ENCODE results near the gene KLK13.

Gene KLK13

DNA sequence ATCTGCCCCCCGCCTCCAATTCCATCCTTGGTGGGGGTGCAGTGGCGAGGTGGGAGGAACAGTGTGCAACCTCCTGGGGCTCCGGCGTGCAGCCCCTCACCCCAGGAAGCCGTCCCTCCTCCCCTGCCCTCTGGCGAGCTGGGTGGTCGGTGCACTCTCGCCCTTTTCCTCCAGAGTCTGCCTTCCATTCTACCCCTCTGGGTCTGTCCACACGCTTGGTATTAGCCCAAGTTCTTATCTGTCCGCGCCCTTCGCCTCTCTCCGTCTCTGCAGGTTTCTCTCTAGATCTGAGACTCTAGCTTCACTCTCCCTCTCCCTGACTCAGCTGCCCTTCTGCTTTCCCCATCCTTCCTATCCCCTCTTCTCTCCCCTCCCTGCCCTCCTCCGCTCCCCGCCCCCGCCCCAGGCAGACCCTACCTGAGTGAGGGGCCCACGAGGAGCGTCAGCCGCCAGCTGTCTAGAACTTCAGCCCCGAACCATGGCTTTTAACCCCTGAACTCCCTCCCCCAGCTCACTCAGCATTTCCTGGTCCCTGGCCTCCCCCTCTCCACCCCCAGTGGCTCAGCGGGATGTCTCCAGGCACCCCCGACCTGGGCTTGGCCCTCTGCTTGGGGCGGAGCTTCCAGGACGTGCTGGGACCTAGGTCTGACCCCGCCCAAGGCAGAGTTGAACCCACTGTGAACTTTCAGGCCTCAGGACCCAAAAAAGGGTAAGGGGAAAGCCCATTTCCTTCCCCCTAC, 499 bp upstream of the KLK13 start:
- Histone ChIP-seq H3K27ac (ENCODE audit: poor library complexity, severe bottlenecking) (no peak overlapping the region), H3K27me3 (ENCODE audit: insufficient read depth, poor library complexity, severe bottlenecking) (no peaks in the 10 kb centered on the region), H3K36me3 (ENCODE audit: low read depth) (no peaks in the 10 kb centered on the region), H3K4me3 (ENCODE audit: severe bottlenecking) (no peak overlapping the region), H3K4me1 (ENCODE audit: insufficient read depth, poor library complexity, severe bottlenecking) (no peaks in the 10 kb centered on the region), H3K9me3 (ENCODE audit: severe bottlenecking) (no peaks in the 10 kb centered on the region)
- no peak for DNase-seq (ENCODE audit: low spot score)
- TF ChIP-seq, protein P1, sequence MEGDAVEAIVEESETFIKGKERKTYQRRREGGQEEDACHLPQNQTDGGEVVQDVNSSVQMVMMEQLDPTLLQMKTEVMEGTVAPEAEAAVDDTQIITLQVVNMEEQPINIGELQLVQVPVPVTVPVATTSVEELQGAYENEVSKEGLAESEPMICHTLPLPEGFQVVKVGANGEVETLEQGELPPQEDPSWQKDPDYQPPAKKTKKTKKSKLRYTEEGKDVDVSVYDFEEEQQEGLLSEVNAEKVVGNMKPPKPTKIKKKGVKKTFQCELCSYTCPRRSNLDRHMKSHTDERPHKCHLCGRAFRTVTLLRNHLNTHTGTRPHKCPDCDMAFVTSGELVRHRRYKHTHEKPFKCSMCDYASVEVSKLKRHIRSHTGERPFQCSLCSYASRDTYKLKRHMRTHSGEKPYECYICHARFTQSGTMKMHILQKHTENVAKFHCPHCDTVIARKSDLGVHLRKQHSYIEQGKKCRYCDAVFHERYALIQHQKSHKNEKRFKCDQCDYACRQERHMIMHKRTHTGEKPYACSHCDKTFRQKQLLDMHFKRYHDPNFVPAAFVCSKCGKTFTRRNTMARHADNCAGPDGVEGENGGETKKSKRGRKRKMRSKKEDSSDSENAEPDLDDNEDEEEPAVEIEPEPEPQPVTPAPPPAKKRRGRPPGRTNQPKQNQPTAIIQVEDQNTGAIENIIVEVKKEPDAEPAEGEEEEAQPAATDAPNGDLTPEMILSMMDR (IDR thresholded peaks at IDR 0.05; ENCODE audit: poor library complexity, severe bottlenecking), result no peak
- no peak for ATAC-seq (ENCODE audit: low read depth)

DNA sequence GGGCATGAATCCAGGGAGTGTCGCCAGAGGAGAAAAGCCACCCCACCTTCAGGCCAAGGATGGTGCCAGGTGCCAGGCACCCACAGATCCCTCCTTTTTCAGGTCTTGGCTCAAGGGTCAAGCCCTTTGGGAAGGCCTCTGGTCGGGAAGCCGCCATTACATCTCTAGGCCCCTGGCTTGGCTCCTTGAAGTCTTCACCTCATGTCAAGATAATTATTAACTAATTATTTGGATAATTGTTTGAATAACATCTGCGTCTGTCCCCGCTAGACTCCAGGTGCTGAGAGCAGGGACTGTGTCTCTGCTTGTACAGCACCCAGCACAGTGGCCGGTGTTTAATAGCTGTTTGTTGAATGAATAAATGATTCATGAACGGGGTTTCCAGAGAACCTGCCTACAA, 1.2 kb downstream of the KLK13 start:
- Histone ChIP-seq H3K9me3 (ENCODE audit: severe bottlenecking) (no peaks in the 10 kb centered on the region), H3K27ac (ENCODE audit: poor library complexity, severe bottlenecking) (no peak overlapping the region), H3K27me3 (ENCODE audit: insufficient read depth, poor library complexity, severe bottlenecking) (no peaks in the 10 kb centered on the region), H3K4me1 (ENCODE audit: insufficient read depth, poor library complexity, severe bottlenecking) (no peaks in the 10 kb centered on the region), H3K4me3 (ENCODE audit: severe bottlenecking) (no peak overlapping the region), H3K36me3 (ENCODE audit: low read depth) (no peaks in the 10 kb centered on the region)
- TF ChIP-seq, protein P1 (IDR thresholded peaks at IDR 0.05; ENCODE audit: poor library complexity, severe bottlenecking), result no peak
- ATAC-seq (ENCODE audit: low read depth) (no peak), DNase-seq (ENCODE audit: low spot score) (no peak)

DNA sequence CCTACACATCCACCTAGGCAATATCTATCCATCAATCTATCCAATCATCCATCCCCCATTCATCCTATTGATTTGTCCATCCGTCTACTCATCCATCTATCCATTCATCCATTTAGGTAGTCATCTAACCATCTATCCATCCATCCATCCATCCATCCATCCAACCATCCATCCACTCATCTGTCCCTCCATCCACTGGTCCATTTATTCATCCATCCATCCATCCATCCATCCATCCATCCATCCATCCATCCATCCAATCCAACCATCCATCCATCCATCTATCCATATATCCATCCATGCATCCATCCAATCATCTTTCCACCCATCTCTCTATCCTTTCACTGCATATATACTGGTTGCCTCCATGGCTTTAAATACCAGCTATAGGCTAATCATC, 3.9 kb downstream of the KLK13 start:
- Histone ChIP-seq H3K4me3 (ENCODE audit: severe bottlenecking) (no peak overlapping the region), H3K9me3 (ENCODE audit: severe bottlenecking) (no peaks in the 10 kb centered on the region), H3K4me1 (ENCODE audit: insufficient read depth, poor library complexity, severe bottlenecking) (no peaks in the 10 kb centered on the region), H3K27me3 (ENCODE audit: insufficient read depth, poor library complexity, severe bottlenecking) (no peaks in the 10 kb centered on the region), H3K36me3 (ENCODE audit: low read depth) (no peaks in the 10 kb centered on the region), H3K27ac (ENCODE audit: poor library complexity, severe bottlenecking) (no peak overlapping the region)
- DNase-seq (ENCODE audit: low spot score) (no peak), ATAC-seq (ENCODE audit: low read depth) (no peak)
- TF ChIP-seq, protein P1 (IDR thresholded peaks at IDR 0.05; ENCODE audit: poor library complexity, severe bottlenecking), result no peak

DNA sequence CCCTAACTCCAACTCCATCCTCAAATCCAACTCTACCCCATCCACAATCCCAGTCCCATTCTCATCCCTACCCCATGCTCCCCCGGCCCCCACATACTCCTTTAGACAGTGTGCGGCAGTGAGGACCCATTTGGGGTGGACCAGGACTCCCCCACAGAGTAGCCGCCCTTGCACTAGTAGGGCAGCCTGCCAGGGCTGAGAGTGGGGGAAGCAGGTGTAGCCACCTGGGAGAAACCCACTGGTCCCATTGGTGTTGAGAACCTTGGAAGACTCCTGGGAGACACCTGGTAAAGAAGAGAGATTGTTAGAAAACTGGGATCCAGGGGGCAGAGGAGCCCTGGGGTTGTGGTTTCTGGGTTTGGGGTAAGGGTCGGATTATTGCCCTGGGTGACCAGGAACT, 4.6 kb downstream of the KLK13 start:
- ATAC-seq (ENCODE audit: low read depth), result no peak
- H3K36me3 ChIP-seq (ENCODE audit: low read depth), result no peaks in the 10 kb centered on the region
- no peak overlapping the region for H3K27ac ChIP-seq (ENCODE audit: poor library complexity, severe bottlenecking)
- no peak overlapping the region for H3K4me3 ChIP-seq (ENCODE audit: severe bottlenecking)
- H3K9me3 ChIP-seq (ENCODE audit: severe bottlenecking), result no peaks in the 10 kb centered on the region
- H3K27me3 ChIP-seq (ENCODE audit: insufficient read depth, poor library complexity, severe bottlenecking), result no peaks in the 10 kb centered on the region
- no peaks in the 10 kb centered on the region for H3K4me1 ChIP-seq (ENCODE audit: insufficient read depth, poor library complexity, severe bottlenecking)
- no peak for DNase-seq (ENCODE audit: low spot score)
- TF ChIP-seq, protein P1 (IDR thresholded peaks at IDR 0.05; ENCODE audit: poor library complexity, severe bottlenecking), result no peak

DNA sequence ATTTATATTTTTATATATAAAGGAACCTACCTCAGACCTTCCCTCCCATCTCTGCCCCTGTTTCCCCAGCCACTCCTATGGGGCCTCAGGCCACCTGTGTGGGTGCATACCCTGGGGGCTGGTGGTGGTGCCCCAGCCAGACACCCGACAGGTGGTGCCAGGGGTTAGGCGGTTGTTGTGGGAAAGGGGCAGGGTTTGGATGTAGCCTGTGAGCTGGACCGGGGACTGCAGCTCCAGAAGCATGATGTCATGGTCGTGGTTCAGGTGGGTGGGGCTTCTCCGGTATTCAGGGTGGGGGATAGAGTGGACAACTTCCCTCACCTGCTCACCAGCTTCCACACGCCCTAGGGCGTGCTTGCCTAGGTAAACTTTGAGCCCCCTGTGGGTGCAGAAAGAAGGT, 5.2 kb downstream of the KLK13 start:
- DNase-seq (ENCODE audit: low spot score), result no peak
- H3K4me1 ChIP-seq (ENCODE audit: insufficient read depth, poor library complexity, severe bottlenecking), result no peaks in the 10 kb centered on the region
- no peak for ATAC-seq (ENCODE audit: low read depth)
- no peaks in the 10 kb centered on the region for H3K9me3 ChIP-seq (ENCODE audit: severe bottlenecking)
- TF ChIP-seq, protein P1 (IDR thresholded peaks at IDR 0.05; ENCODE audit: poor library complexity, severe bottlenecking), result no peak
- H3K27me3 ChIP-seq (ENCODE audit: insufficient read depth, poor library complexity, severe bottlenecking), result no peaks in the 10 kb centered on the region
- no peaks in the 10 kb centered on the region for H3K36me3 ChIP-seq (ENCODE audit: low read depth)
- no peak overlapping the region for H3K27ac ChIP-seq (ENCODE audit: poor library complexity, severe bottlenecking)
- H3K4me3 ChIP-seq (ENCODE audit: severe bottlenecking), result no peak overlapping the region
